HG03039 (cell line): ENCODE data around the gene PF4V1.

Experiments used
- ATAC-seq: cut with Tn5 transposase; IDR thresholded peaks from one replicate; pipeline ENCODE4 v1.9.1; 2021; ENCODE audit warnings: mild to moderate bottlenecking, moderate library complexity; ENCODE audit not compliant: unreplicated experiment

PF4V1 gene

GRCh38 chr4:73853246-73853704, at the start of gene PF4V1:
Gene PF4V1, plus strand, starts transcription at chr4:73853296. Its CDS starts 67 bp downstream, at chr4:73853363.
- ATAC-seq: no peak

GRCh38 chr4:73810191-73810590, 42.9 kb upstream of the PF4V1 start:
- ATAC-seq: no peak

GRCh38 chr4:73811841-73812240, 41.3 kb upstream of the PF4V1 start:
- no peak for ATAC-seq

GRCh38 chr4:73814679-73815078, 38.4 kb upstream of the PF4V1 start:
- no peak for ATAC-seq

GRCh38 chr4:73815145-73815544, 38.0 kb upstream of the PF4V1 start:
- ATAC-seq: no peak

GRCh38 chr4:73816814-73817213, 36.3 kb upstream of the PF4V1 start:
- no peak for ATAC-seq

GRCh38 chr4:73817341-73817740, 35.8 kb upstream of the PF4V1 start:
- ATAC-seq: no peak

- no peak for ATAC-seq
These were observed 31.8 kb upstream of the PF4V1 start for GRCh38 chr4:73821325-73821724.

GRCh38 chr4:73822389-73822788, 30.7 kb upstream of the PF4V1 start:
- no peak for ATAC-seq

- ATAC-seq: no peak
These were observed 30.1 kb upstream of the PF4V1 start for GRCh38 chr4:73822812-73823504.

GRCh38 chr4:73823760-73824159, 29.3 kb upstream of the PF4V1 start:
- no peak for ATAC-seq

GRCh38 chr4:73828956-73829355, 24.1 kb upstream of the PF4V1 start:
- ATAC-seq: no peak

GRCh38 chr4:73831569-73831968, 21.5 kb upstream of the PF4V1 start:
- no peak for ATAC-seq

GRCh38 chr4:73832651-73833237, 20.4 kb upstream of the PF4V1 start:
- ATAC-seq: no peak

- ATAC-seq: no peak
These were observed 16.5 kb upstream of the PF4V1 start, which contains the start of gene CXCL6 for GRCh38 chr4:73836373-73837279. Gene CXCL6, plus strand, starts transcription at chr4:73836678. Its CDS starts 73 bp downstream, at chr4:73836751.

GRCh38 chr4:73839071-73839470, 14.0 kb upstream of the PF4V1 start:
- ATAC-seq: no peak

- no peak for ATAC-seq
These were observed 13.4 kb upstream of the PF4V1 start for GRCh38 chr4:73839715-73840114.

- ATAC-seq: no peak
These were observed 11.7 kb upstream of the PF4V1 start for GRCh38 chr4:73841243-73841925.

- ATAC-seq: no peak
These were observed 10.4 kb upstream of the PF4V1 start for GRCh38 chr4:73842696-73843095.

GRCh38 chr4:73843369-73843768, 9.7 kb upstream of the PF4V1 start:
- ATAC-seq: no peak

GRCh38 chr4:73844345-73844744, 8.8 kb upstream of the PF4V1 start:
- ATAC-seq: no peak
